MM.1S (cell line): ENCODE results near the gene PHTF2.
A peak's percentile ranks its signal among the peaks of the same experiment; 100 is the strongest.

Source experiments
- DNase-seq: peaks from one replicate; pipeline ENCODE4 v3.0.0-alpha.2; 2015
- H2AFZ ChIP-seq: fragments of 300-600 bp; sonication (generic); 2 replicates; pipeline ENCODE4 v1.6.0; 2016; ENCODE audit warnings: antibody characterized with exemption, low read length
- H3F3A ChIP-seq: fragments of 300-600 bp; sonication (generic); 2 replicates; pipeline ENCODE4 v1.6.1; 2016; ENCODE audit warnings: mild to moderate bottlenecking, antibody characterized with exemption, low read length, moderate library complexity, mixed read lengths; ENCODE audit not compliant: insufficient read depth
- H3K27ac ChIP-seq: fragments of 300-600 bp; sonication (generic); 2 replicates; pipeline ENCODE4 v1.5.1; 2016; ENCODE audit warnings: mild to moderate bottlenecking, low read length
- H3K27me3 ChIP-seq: fragments of 300-600 bp; sonication (generic); replicated peaks from 2 replicates; pipeline ENCODE4 v1.6.0; 2016; ENCODE audit warnings: low read length; ENCODE audit not compliant: insufficient read depth
- H3K36me3 ChIP-seq: fragments of 300-600 bp; sonication (generic); replicated peaks from 2 replicates; pipeline ENCODE4 v1.6.1; 2016; ENCODE audit warnings: mild to moderate bottlenecking, low read length, mixed read lengths; ENCODE audit not compliant: insufficient read depth
- H3K4me1 ChIP-seq: fragments of 300-600 bp; sonication (generic); 2 replicates; pipeline ENCODE4 v1.6.1; 2016; ENCODE audit warnings: low read length, mixed read lengths
- H3K4me2 ChIP-seq: fragments of 300-600 bp; sonication (generic); 2 replicates; pipeline ENCODE4 v1.6.0; 2016; ENCODE audit warnings: low read depth, low read length
- H3K4me3 ChIP-seq: fragments of 300-600 bp; sonication (generic); 2 replicates; pipeline ENCODE4 v1.5.1; 2016; ENCODE audit warnings: low read length, mixed read lengths
- H3K79me2 ChIP-seq: fragments of 300-600 bp; sonication (generic); 2 replicates; pipeline ENCODE4 v1.6.1; 2016; ENCODE audit warnings: mixed run types, low read length, mixed read lengths
- H3K9ac ChIP-seq: fragments of 300-600 bp; sonication (generic); 2 replicates; pipeline ENCODE4 v1.6.1; 2016; ENCODE audit warnings: low read length, mixed read lengths
- H3K9me2 ChIP-seq: fragments of 300-600 bp; sonication (generic); replicated peaks from 2 replicates; pipeline ENCODE4 v1.6.1; 2016; ENCODE audit warnings: mild to moderate bottlenecking, low read length, mixed read lengths; ENCODE audit not compliant: insufficient read depth
- H3K9me3 ChIP-seq: fragments of 300-600 bp; sonication (generic); replicated peaks from 2 replicates; pipeline ENCODE4 v1.6.1; 2016; ENCODE audit warnings: mild to moderate bottlenecking, low read length, mixed read lengths; ENCODE audit not compliant: insufficient read depth
- H4K20me1 ChIP-seq: fragments of 300-600 bp; sonication (generic); 2 replicates; pipeline ENCODE4 v1.6.1; 2016; ENCODE audit warnings: mild to moderate bottlenecking, low read length, moderate library complexity, mixed read lengths; ENCODE audit not compliant: insufficient read depth
- CTCF ChIP-seq: fragments of 300-600 bp; sonication (generic); IDR thresholded peaks from 2 replicates; pipeline ENCODE4 v1.5.1; 2016; ENCODE audit warnings: antibody characterized with exemption, low read length, mixed read lengths
- EZH2 ChIP-seq: fragments of 300-600 bp; sonication (generic); optimal IDR thresholded peaks from 2 replicates; pipeline ENCODE3; 2017; ENCODE audit warnings: low read depth, mild to moderate bottlenecking, antibody characterized with exemption, low read length, mixed read lengths
- EZH2phosphoT487 ChIP-seq: fragments of 300-600 bp; sonication (generic); IDR thresholded peaks from 2 replicates; pipeline ENCODE4 v1.6.1; 2018; ENCODE audit warnings: antibody characterized with exemption, low read length

Gene PHTF2

GRCh38 chr7:77824636-77825035, 26.1 kb downstream of the PHTF2 start:
- Histone ChIP-seq H4K20me1 (no peaks in the 10 kb centered on the region), H3K9ac (no peak overlapping the region), H3K27me3 (no peaks in the 10 kb centered on the region), H3K27ac (no peak overlapping the region), H3K36me3 (no peaks in the 10 kb centered on the region), H3K4me3 (no peak overlapping the region), H3K9me3 (0 out of 2 replicates have a peak, but pooled peaks cover 6% of the 10 kb centered on the region), H3K9me2 (no peaks in the 10 kb centered on the region), H2AFZ (no peak overlapping the region), H3K79me2 (peaks cover 35% of the 10 kb centered on the region), H3K4me1 (peaks cover 9% of the 10 kb centered on the region; the same call in 1 of the 2 replicates), H3F3A (peaks cover 4% of the 10 kb centered on the region; the same call in 1 of the 2 replicates), H3K4me2 (peak overlapping the region; percentile 21; the same call in 1 of the 2 replicates)
- TF ChIP-seq EZH2 (no peak), EZH2phosphoT487 (no peak), CTCF (no peak)
- DNase-seq: no peak

GRCh38 chr7:77825131-77825530, 26.6 kb downstream of the PHTF2 start:
- peaks cover 33% of the 10 kb centered on the region for H3K79me2 ChIP-seq
- TF ChIP-seq EZH2: no peak
- no peak for TF ChIP-seq CTCF
- TF ChIP-seq EZH2phosphoT487: no peak
- H3K4me2 ChIP-seq: no peak overlapping the region
- H3K27ac ChIP-seq: no peak overlapping the region
- H4K20me1 ChIP-seq: no peaks in the 10 kb centered on the region
- H3K9ac ChIP-seq: no peak overlapping the region
- no peak overlapping the region for H2AFZ ChIP-seq
- H3F3A ChIP-seq: peaks cover 4% of the 10 kb centered on the region; the same call in 1 of the 2 replicates
- no peak overlapping the region for H3K4me3 ChIP-seq
- no peaks in the 10 kb centered on the region for H3K36me3 ChIP-seq
- DNase-seq: no peak
- H3K9me3 ChIP-seq: 0 out of 2 replicates have a peak, but pooled peaks cover 6% of the 10 kb centered on the region
- H3K27me3 ChIP-seq: no peaks in the 10 kb centered on the region
- H3K9me2 ChIP-seq: no peaks in the 10 kb centered on the region
- peaks cover 9% of the 10 kb centered on the region; the same call in 1 of the 2 replicates for H3K4me1 ChIP-seq

GRCh38 chr7:77826300-77826699, 27.7 kb downstream of the PHTF2 start:
- H3K27me3 ChIP-seq: no peaks in the 10 kb centered on the region
- peaks cover 9% of the 10 kb centered on the region; the same call in 1 of the 2 replicates for H3K4me1 ChIP-seq
- no peak for DNase-seq
- no peak overlapping the region for H3K4me2 ChIP-seq
- H3K4me3 ChIP-seq: no peak overlapping the region
- H2AFZ ChIP-seq: no peak overlapping the region
- no peaks in the 10 kb centered on the region for H3K9me3 ChIP-seq
- no peak overlapping the region for H3K9ac ChIP-seq
- H3K9me2 ChIP-seq: no peaks in the 10 kb centered on the region
- no peak for TF ChIP-seq EZH2phosphoT487
- TF ChIP-seq EZH2: no peak
- TF ChIP-seq CTCF: no peak
- no peak overlapping the region for H3K27ac ChIP-seq
- H3F3A ChIP-seq: peaks cover 4% of the 10 kb centered on the region; the same call in 1 of the 2 replicates
- H3K79me2 ChIP-seq: peaks cover 25% of the 10 kb centered on the region
- H3K36me3 ChIP-seq: no peaks in the 10 kb centered on the region
- no peaks in the 10 kb centered on the region for H4K20me1 ChIP-seq
